ENCODE measurements around the gene C9orf72. TPM values are rescaled to one million over a fixed set of nuclear protein-coding genes. Genes with fewer than 3 reads are reported as not detected.

C9orf72 gene
- total and polyA plus RNA-seq, 2 of the 8 experiments (the other 6 are each of a cell fraction or from before 2014, with no cell fraction given): 7.2 to 17.5 TPM

GRCh38 chr9:27532046-27532445 is 41.2 kb downstream of the C9orf72 start:
- peaks cover 0 to 14% (median 5%) of the 10 kb centered on the region in 4 experiments; a peak in 6 of 7 replicates for H3K4me1 ChIP-seq (replicated peaks in 1 of 4; ENCODE audit: control insufficient read depth in 3 of 4, insufficient read depth in 4 of 4, low read length in 3 of 4)
- H3K4me3 ChIP-seq (ENCODE audit: extremely low read depth in 1 of 4, insufficient read depth in 2 of 4, low read depth in 3 of 4, low read length in 4 of 4): no peak overlapping the region
- H2BK12ac ChIP-seq (ENCODE audit: low read depth, low read length): no peak overlapping the region
- H3K9ac ChIP-seq (replicated peaks in 1 of 4; ENCODE audit: extremely low read depth in 1 of 4, low read depth in 3 of 4, low read length in 3 of 4): no peak overlapping the region
- H3K27me3 ChIP-seq (replicated peaks in 1 of 4; ENCODE audit: control insufficient read depth in 3 of 4, extremely low read depth in 1 of 4, insufficient read depth in 3 of 4, low read length in 3 of 4): peaks cover 0 to 3% (median under 1%) of the 10 kb centered on the region in 4 experiments; a peak in 2 of 7 replicates
- H3K27ac ChIP-seq (ENCODE audit: low read depth, low read length): no peak overlapping the region
- no peak overlapping the region for H2AFZ ChIP-seq (ENCODE audit: low read length)
- H2BK20ac ChIP-seq (ENCODE audit: low read length): no peak overlapping the region
- DNase-seq (ENCODE audit: low read depth in 1 of 2, low spot score in 2 of 2) (no peak), FAIRE-seq (no peak)
- no peaks in the 10 kb centered on the region for H3K79me2 ChIP-seq (ENCODE audit: control insufficient read depth in 1 of 2, insufficient read depth in 2 of 2, low read length in 2 of 2)
- ChIA-PET POLR2A (ENCODE audit: partially characterized antibody) (no interaction called here), CTCF (ENCODE audit: partially characterized antibody) (interaction anchor here (0.7 to 3.3 kb wide), 4 partner anchors 45 to 238 kb away, joined by 3 to 32 read pairs (median 10); no protein-coding TSS in a partner anchor)
- no peak overlapping the region for H2BK5ac ChIP-seq (ENCODE audit: low read depth, low read length)
- H2BK120ac ChIP-seq (replicated peaks; ENCODE audit: low read depth, low read length): no peak overlapping the region
- no peak overlapping the region for H2BK15ac ChIP-seq (ENCODE audit: low read length)
- no peak overlapping the region for H3K14ac ChIP-seq (ENCODE audit: insufficient read length)
- H4K5ac ChIP-seq (ENCODE audit: insufficient read length, low read depth, low read length): no peak overlapping the region
- no peaks in the 10 kb centered on the region for H4K20me1 ChIP-seq (replicated peaks in 1 of 2; ENCODE audit: control insufficient read depth in 1 of 2, insufficient read depth in 2 of 2, low read length in 2 of 2)
- no peak overlapping the region for H4K8ac ChIP-seq (ENCODE audit: extremely low read depth, insufficient read depth, low read length)
- no peak overlapping the region for H3K56ac ChIP-seq (replicated peaks; ENCODE audit: insufficient read length, low read depth, low read length)
- H3K36me3 ChIP-seq (ENCODE audit: control insufficient read depth in 2 of 4, insufficient read depth in 4 of 4, low read length in 3 of 4): no peaks in the 10 kb centered on the region
- H3K79me1 ChIP-seq (ENCODE audit: low read depth, low read length): no peaks in the 10 kb centered on the region; the same call in 1 of the 2 replicates
- no peak overlapping the region for H3K18ac ChIP-seq (ENCODE audit: extremely low read depth, low read length)
- peaks cover 14% of the 10 kb centered on the region; the same call in 1 of the 2 replicates for H3K23me2 ChIP-seq (ENCODE audit: low read depth, low read length)
- H3K9me3 ChIP-seq (ENCODE audit: insufficient read depth in 2 of 2, low read depth in 1 of 2, low read length in 1 of 2): no peaks in the 10 kb centered on the region
- no peak overlapping the region for H3K4ac ChIP-seq (replicated peaks; ENCODE audit: insufficient read length, low read depth, low read length)
- WGBS, 2 experiments (ENCODE audit: extremely low coverage in 1 of 2, insufficient coverage in 1 of 2, insufficient read length in 1 of 2, insufficient replicate concordance in 2 of 2, low coverage in 1 of 2, low lambda C conversion rate in 2 of 2, missing lambda C conversion rate in 1 of 2): 80% methylated on average over 1 of the region's 1 CpG; no CpG with 5 or more reads in 1 of the 2 experiments
- H2AK5ac ChIP-seq (ENCODE audit: low read depth, low read length): no peak overlapping the region
- H3K23ac ChIP-seq (ENCODE audit: insufficient read length): no peak overlapping the region
- H3K4me2 ChIP-seq (ENCODE audit: insufficient read depth in 1 of 2, low read depth in 2 of 2, low read length in 2 of 2): no peak overlapping the region
- H4K91ac ChIP-seq (replicated peaks; ENCODE audit: insufficient read length, low read length): no peak overlapping the region
- no peak for TF ChIP-seq CBX5 (IDR thresholded peaks at IDR 0.05; ENCODE audit: low read depth, low read length)
- TF ChIP-seq SUZ12 (IDR thresholded peaks at IDR 0.05; ENCODE audit: low read length): no peak
